NCI-H1092 treated with DMSO at 0.1 percent for 48 hours (cell line): ENCODE data around the gene SPINK1.
A peak's percentile ranks its signal among the peaks of the same experiment; 100 is the strongest.
"Not testable (repeated sequence)": the region's sequence is repeated elsewhere in the genome, so short reads cannot be mapped to it uniquely, and the experiment has no call there.

Experiments
- DNase-seq: peaks from one replicate; lab custom pipeline; 2025; lab: John Stamatoyannopoulos, UW

The SPINK1 gene

GRCh38 chr5:147831465-147831864 is at the start of gene SPINK1:
Gene SPINK1, minus strand, starts transcription at chr5:147831671. Its CDS starts 94 bp downstream, at chr5:147831577.
- no peak for DNase-seq

- DNase-seq: no peak
These were observed 49.0 kb upstream of the SPINK1 start for GRCh38 chr5:147880487-147880886.

- no peak for DNase-seq
These were observed 48.3 kb upstream of the SPINK1 start for GRCh38 chr5:147879784-147880183.

GRCh38 chr5:147878066-147878759 is 46.7 kb upstream of the SPINK1 start, which contains the start of gene SCGB3A2:
Gene SCGB3A2, plus strand, starts transcription at chr5:147878711. Its CDS starts 93 bp downstream, at chr5:147878804.
- no peak for DNase-seq

GRCh38 chr5:147876626-147877025 is 45.2 kb upstream of the SPINK1 start:
- DNase-seq: no peak

- DNase-seq: no peak
These were observed 44.7 kb upstream of the SPINK1 start for GRCh38 chr5:147876141-147876540.

- no peak for DNase-seq
These were observed 43.5 kb upstream of the SPINK1 start for GRCh38 chr5:147874910-147875367.

GRCh38 chr5:147874118-147874875 is 42.8 kb upstream of the SPINK1 start:
- not testable (repeated sequence) for DNase-seq

GRCh38 chr5:147872744-147873435 is 41.4 kb upstream of the SPINK1 start:
- DNase-seq: not testable (repeated sequence)

GRCh38 chr5:147871980-147872549 is 40.6 kb upstream of the SPINK1 start:
- not testable (repeated sequence) for DNase-seq

GRCh38 chr5:147869892-147870291 is 38.4 kb upstream of the SPINK1 start:
- not testable (repeated sequence) for DNase-seq

- DNase-seq: no peak
These were observed 37.6 kb upstream of the SPINK1 start for GRCh38 chr5:147869112-147869511.

GRCh38 chr5:147863454-147864158 is 32.1 kb upstream of the SPINK1 start:
- no peak for DNase-seq

- no peak for DNase-seq
These were observed 29.2 kb upstream of the SPINK1 start for GRCh38 chr5:147860641-147861025.

- no peak for DNase-seq
These were observed 28.6 kb upstream of the SPINK1 start for GRCh38 chr5:147859962-147860640.

GRCh38 chr5:147858565-147858964 is 27.1 kb upstream of the SPINK1 start:
- no peak for DNase-seq

GRCh38 chr5:147857302-147858129 is 26.0 kb upstream of the SPINK1 start:
- DNase-seq: peak; percentile 4

GRCh38 chr5:147856801-147857200 is 25.3 kb upstream of the SPINK1 start:
- no peak for DNase-seq

GRCh38 chr5:147855774-147856069 is 24.3 kb upstream of the SPINK1 start:
- no peak for DNase-seq
